CD14-positive monocyte (primary cell): ENCODE results near the gene TUBG1. TPM values are rescaled to one million over a fixed set of nuclear protein-coding genes. Genes with fewer than 3 reads are reported as not detected.
A peak's percentile ranks its signal among the peaks of the same experiment; 100 is the strongest.

Experiments used
- DNase-seq, 3 donors: peaks; one replicate each; pipeline ENCODE4 v3.0.0-alpha.2; 2011 to 2022
- H2AFZ ChIP-seq: 2 replicates; pipeline ENCODE4 v1.6.0; 2012; ENCODE audit warnings: mild to moderate bottlenecking, low read depth, low read length, inconsistent platforms; ENCODE audit not compliant: insufficient read depth, poor library complexity, severe bottlenecking
- H3K27ac ChIP-seq, 2 donors: 1 replicate in 1 of 2; 2 replicates in 1 of 2; pipeline ENCODE4 v1.5.1; 2012 to 2013; ENCODE audit warnings: low read length in 2 of 2, control low read depth in 1 of 2, inconsistent platforms in 1 of 2, low read depth in 1 of 2, mild to moderate bottlenecking in 1 of 2
- H3K27me3 ChIP-seq, 2 donors: one replicate each; pipeline versions ENCODE4 v1.6.0 to v1.6.1; 2011 to 2013; ENCODE audit warnings: low read length in 2 of 2; ENCODE audit not compliant: control insufficient read depth in 2 of 2, insufficient read depth in 2 of 2
- H3K36me3 ChIP-seq, 2 donors: replicated peaks in 1 of 2; 1 replicate in 1 of 2; 2 replicates in 1 of 2; pipeline versions ENCODE4 v1.5.1 to v1.6.1; 2012 to 2013; ENCODE audit warnings: low read length in 2 of 2, control low read depth in 1 of 2, inconsistent platforms in 1 of 2, mild to moderate bottlenecking in 1 of 2; ENCODE audit not compliant: insufficient read depth in 2 of 2, control insufficient read depth in 1 of 2
- H3K4me1 ChIP-seq, 2 donors: 1 replicate in 1 of 2; 2 replicates in 1 of 2; pipeline versions ENCODE4 v1.5.1 to v1.6.1; 2012 to 2013; ENCODE audit warnings: low read length in 2 of 2, control low read depth in 1 of 2, inconsistent platforms in 1 of 2, mild to moderate bottlenecking in 1 of 2, moderate library complexity in 1 of 2; ENCODE audit not compliant: insufficient read depth in 2 of 2, control insufficient read depth in 1 of 2
- H3K4me2 ChIP-seq: replicated peaks from 2 replicates; pipeline ENCODE3; 2012; ENCODE audit warnings: low read length, moderate library complexity, mild to moderate bottlenecking; ENCODE audit not compliant: poor library complexity, severe bottlenecking; ENCODE audit errors: extremely low read depth
- H3K4me3 ChIP-seq, 3 experiments: fragments of 200-600 bp in 1 of 3; sonication (generic) in 1 of 3; replicated peaks in 1 of 3; 1 replicate in 2 of 3; 2 replicates in 1 of 3; pipeline ENCODE4 v1.5.1; 2011 to 2013; ENCODE audit warnings: low read length in 3 of 3, mild to moderate bottlenecking in 3 of 3, control low read depth in 2 of 3, low read depth in 2 of 3, inconsistent platforms in 1 of 3, moderate library complexity in 1 of 3
- H3K79me2 ChIP-seq: 2 replicates; pipeline ENCODE4 v1.6.0; 2012; ENCODE audit warnings: mild to moderate bottlenecking, control low read depth, inconsistent platforms, low read length, moderate library complexity; ENCODE audit not compliant: insufficient read depth
- H3K9ac ChIP-seq: 2 replicates; pipeline ENCODE4 v1.6.0; 2017; ENCODE audit warnings: low read length, mild to moderate bottlenecking; ENCODE audit not compliant: insufficient read depth, poor library complexity, severe bottlenecking
- H3K9me3 ChIP-seq, 2 donors: replicated peaks in 1 of 2; 1 replicate in 1 of 2; 2 replicates in 1 of 2; pipeline versions ENCODE4 v1.5.1 to v1.6.1; 2012 to 2013; ENCODE audit warnings: low read length in 2 of 2, control low read depth in 1 of 2; ENCODE audit not compliant: control insufficient read depth in 1 of 2, insufficient read depth in 1 of 2
- H4K20me1 ChIP-seq: 2 replicates; pipeline ENCODE4 v1.6.0; 2012; ENCODE audit warnings: mild to moderate bottlenecking, low read length, control low read depth, moderate library complexity; ENCODE audit not compliant: insufficient read depth
- H3K27ac Mint-ChIP-seq, 7 donors: one replicate each; pipeline ENCODE4 v1.8.0; 2020; ENCODE audit warnings: mild to moderate bottlenecking in 7 of 7, mixed read lengths in 7 of 7, moderate library complexity in 6 of 7, inconsistent platforms in 2 of 7
- H3K27me3 Mint-ChIP-seq, 3 donors: one replicate each; pipeline ENCODE4 v1.8.0; 2021 to 2022; ENCODE audit warnings: low read depth in 3 of 3, mild to moderate bottlenecking in 3 of 3, mixed read lengths in 3 of 3, moderate library complexity in 3 of 3, inconsistent platforms in 1 of 3
- H3K36me3 Mint-ChIP-seq, 2 donors: one replicate each; pipeline ENCODE4 v1.8.0; 2020; ENCODE audit warnings: mixed read lengths in 2 of 2, inconsistent platforms in 1 of 2, mild to moderate bottlenecking in 1 of 2
- H3K4me1 Mint-ChIP-seq: one replicate; pipeline ENCODE4 v1.8.0; 2020; ENCODE audit warnings: mild to moderate bottlenecking, mixed read lengths
- H3K4me3 Mint-ChIP-seq, 2 donors: one replicate each; pipeline ENCODE4 v1.8.0; 2020; ENCODE audit warnings: mild to moderate bottlenecking in 2 of 2, mixed read lengths in 2 of 2, moderate library complexity in 1 of 2
- H3K9me3 Mint-ChIP-seq, 7 donors: one replicate each; pipeline ENCODE4 v1.8.0; 2020 to 2022; ENCODE audit warnings: mixed read lengths in 7 of 7, mild to moderate bottlenecking in 6 of 7, moderate library complexity in 6 of 7, inconsistent platforms in 2 of 7
- WGBS: methylation state at CpG from one replicate; pipeline ENCODE4 v1.1.5; 2013; ENCODE audit warnings: missing lambda C conversion rate; ENCODE audit not compliant: insufficient coverage; 5-methylcytosine and 5-hydroxymethylcytosine counted together
- intact Hi-C, 2 donors: fragments of 100-400 bp; cut with micrococcal nuclease; formaldehyde crosslinking; loops; one replicate each; pipeline versions ENCODE4 v1.15.0 to v1.15.1; 2023
- polyA plus RNA-seq, 3 donors: library from polyadenylated mRNA; depleted of rRNA in 1 of 3; unstranded in 2 of 3; stranded (reverse) in 1 of 3; fragments of 300-500 nt in 2 of 3; fragments of >200 nt in 1 of 3; fragmentation: Illumina TruSeq in 2 of 3; gene quantifications; 1 replicate in 2 of 3; 2 replicates in 1 of 3; pipeline ENCODE4 v1.2.3, GENCODE V29; 2012 to 2021
- TF ChIP-seq, protein P1 (sequence below): fragments of 200-600 bp; IDR thresholded peaks from one replicate; pipeline ENCODE4 v1.8.0; 2022; ENCODE audit warnings: antibody characterized with exemption, mild to moderate bottlenecking

Gene TUBG1
- polyA plus RNA-seq, 3 donors: 7.5 to 17.4 (median 10.2) TPM

DNA sequence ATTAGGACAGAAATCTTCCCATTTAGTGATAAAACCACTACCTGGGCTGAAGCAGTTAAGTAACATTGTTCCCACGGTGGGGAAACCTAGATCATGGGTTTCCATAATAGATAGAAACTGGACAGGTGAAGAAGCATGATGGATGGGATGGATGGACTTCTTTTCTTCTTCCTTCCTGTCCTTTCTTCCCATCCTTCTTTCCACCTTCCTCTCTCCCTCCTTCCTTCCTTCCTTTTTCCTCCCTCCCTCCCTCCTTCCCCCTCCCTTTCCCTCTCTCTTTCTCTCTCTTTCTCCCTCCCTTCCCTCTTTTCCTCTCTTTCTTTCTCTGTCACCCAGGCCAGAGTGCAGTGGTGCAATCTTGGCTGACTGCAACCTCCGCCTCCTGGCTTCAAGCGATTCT, 35.0 kb upstream of the TUBG1 start:
- H3K9ac ChIP-seq: no peak overlapping the region
- H3K27me3 ChIP-seq: no peaks in the 10 kb centered on the region
- peaks cover 52% of the 10 kb centered on the region for H3K79me2 ChIP-seq
- peaks cover 73% of the 10 kb centered on the region for H4K20me1 ChIP-seq
- Mint-ChIP-seq H3K9me3 (peaks cover 0 to 2% (median 0%) of the 10 kb centered on the region in 7 donors), H3K36me3 (peaks cover 55 to 69% of the 10 kb centered on the region in 2 donors), H3K4me1 (peaks cover 35% of the 10 kb centered on the region), H3K4me3 (no peak overlapping the region), H3K27ac (no peak overlapping the region), H3K27me3 (peaks cover 0 to 2% (median 0%) of the 10 kb centered on the region in 3 donors)
- H3K9me3 ChIP-seq: no peaks in the 10 kb centered on the region
- peaks cover 22 to 27% of the 10 kb centered on the region in 2 donors for H3K4me1 ChIP-seq
- no peak for DNase-seq
- no peak overlapping the region for H3K4me3 ChIP-seq
- no peak overlapping the region for H2AFZ ChIP-seq
- WGBS: 80% methylated on average over 1 of the region's 3 CpGs
- H3K36me3 ChIP-seq: peaks cover 54 to 61% of the 10 kb centered on the region in 2 donors
- no peak overlapping the region for H3K4me2 ChIP-seq
- TF ChIP-seq, protein P1, sequence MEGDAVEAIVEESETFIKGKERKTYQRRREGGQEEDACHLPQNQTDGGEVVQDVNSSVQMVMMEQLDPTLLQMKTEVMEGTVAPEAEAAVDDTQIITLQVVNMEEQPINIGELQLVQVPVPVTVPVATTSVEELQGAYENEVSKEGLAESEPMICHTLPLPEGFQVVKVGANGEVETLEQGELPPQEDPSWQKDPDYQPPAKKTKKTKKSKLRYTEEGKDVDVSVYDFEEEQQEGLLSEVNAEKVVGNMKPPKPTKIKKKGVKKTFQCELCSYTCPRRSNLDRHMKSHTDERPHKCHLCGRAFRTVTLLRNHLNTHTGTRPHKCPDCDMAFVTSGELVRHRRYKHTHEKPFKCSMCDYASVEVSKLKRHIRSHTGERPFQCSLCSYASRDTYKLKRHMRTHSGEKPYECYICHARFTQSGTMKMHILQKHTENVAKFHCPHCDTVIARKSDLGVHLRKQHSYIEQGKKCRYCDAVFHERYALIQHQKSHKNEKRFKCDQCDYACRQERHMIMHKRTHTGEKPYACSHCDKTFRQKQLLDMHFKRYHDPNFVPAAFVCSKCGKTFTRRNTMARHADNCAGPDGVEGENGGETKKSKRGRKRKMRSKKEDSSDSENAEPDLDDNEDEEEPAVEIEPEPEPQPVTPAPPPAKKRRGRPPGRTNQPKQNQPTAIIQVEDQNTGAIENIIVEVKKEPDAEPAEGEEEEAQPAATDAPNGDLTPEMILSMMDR: no peak
- intact Hi-C loops: no loop called here
- no peak overlapping the region for H3K27ac ChIP-seq

DNA sequence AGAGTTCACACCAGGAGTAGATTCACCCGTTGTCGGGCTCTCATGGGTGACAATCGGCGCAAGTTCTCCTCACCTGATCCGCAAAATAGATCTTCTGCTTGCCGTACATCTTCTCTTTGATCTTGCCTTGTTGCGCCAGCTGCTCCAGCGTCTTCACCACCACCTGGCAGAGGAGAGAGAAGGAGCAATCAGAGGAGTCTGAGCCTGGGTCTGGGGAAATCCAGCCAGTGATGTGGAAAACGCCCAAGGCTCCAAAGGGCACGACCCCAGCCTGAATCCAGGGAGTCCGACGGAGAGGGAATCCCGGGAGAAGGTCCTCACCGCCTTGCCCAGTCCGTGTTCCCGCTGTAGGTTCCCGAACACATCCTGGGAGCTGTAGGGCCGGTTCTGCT, 32.3 kb upstream of the TUBG1 start:
- H3K9ac ChIP-seq: peak overlapping the region; percentile 29
- 30% methylated on average over 16 of the region's 18 CpGs for WGBS
- H3K4me1 Mint-ChIP-seq: peaks cover 38% of the 10 kb centered on the region

More for the DNA sequence above, 32.3 kb upstream of the TUBG1 start:
- H3K27ac Mint-ChIP-seq: peak overlapping the region; percentile 15 to 100 (median 99)
- TF ChIP-seq, protein P1: no peak
- H3K4me3 Mint-ChIP-seq: peak overlapping the region; percentile 60 to 85
- Histone ChIP-seq H3K4me3 (peak overlapping the region; percentile 20 to 75 (median 27)), H3K4me2 (peak overlapping the region; percentile 71), H4K20me1 (peaks cover 46% of the 10 kb centered on the region), H2AFZ (peak overlapping the region; percentile 16), H3K4me1 (peaks cover 22 to 27% of the 10 kb centered on the region in 2 donors), H3K9me3 (no peaks in the 10 kb centered on the region), H3K27me3 (no peaks in the 10 kb centered on the region), H3K36me3 (peaks cover 50 to 61% of the 10 kb centered on the region in 2 donors), H3K79me2 (peaks cover 30% of the 10 kb centered on the region), H3K27ac (peak overlapping the region; percentile 63 to 78)
- H3K27me3 Mint-ChIP-seq: peaks cover 0 to 2% (median 0%) of the 10 kb centered on the region in 3 donors
- intact Hi-C loops: loop anchor here (1.0 to 5.0 kb wide), 5 partner anchors 10 to 420 kb away; partner anchors contain the start of genes CCR10 (in 1 of the 2), CNTNAP1 (in 1 of the 2), COASY (in 1 of the 2) and MLX (in 1 of the 2)
- peaks cover 0 to 2% (median 0%) of the 10 kb centered on the region in 7 donors for H3K9me3 Mint-ChIP-seq
- H3K36me3 Mint-ChIP-seq: peaks cover 50 to 69% of the 10 kb centered on the region in 2 donors
- DNase-seq: no peak
